IPS-20b (cell line): ENCODE data around the gene SDK1.
"Not testable (repeated sequence)": the region's sequence is repeated elsewhere in the genome, so short reads cannot be mapped to it uniquely, and the experiment has no call there.

Source experiments
- H3K27ac ChIP-seq: one replicate; pipeline ENCODE4 v1.5.1; 2013; ENCODE audit warnings: low read length
- H3K27me3 ChIP-seq: 2 replicates; pipeline ENCODE4 v1.6.1; 2013; ENCODE audit warnings: mild to moderate bottlenecking, low read length, inconsistent platforms; ENCODE audit not compliant: insufficient read depth
- H3K36me3 ChIP-seq: 2 replicates; pipeline ENCODE4 v1.6.1; 2013; ENCODE audit warnings: low read depth, mild to moderate bottlenecking, inconsistent platforms, low read length, moderate library complexity; ENCODE audit not compliant: insufficient read depth
- H3K4me1 ChIP-seq: 2 replicates; pipeline ENCODE4 v1.6.1; 2013; ENCODE audit warnings: mild to moderate bottlenecking, control low read depth, inconsistent platforms, low read length, moderate library complexity; ENCODE audit not compliant: insufficient read depth
- H3K4me3 ChIP-seq: 2 replicates; pipeline ENCODE4 v1.5.1; 2013; ENCODE audit warnings: mild to moderate bottlenecking, low read length, inconsistent platforms
- H3K9ac ChIP-seq: 2 replicates; pipeline ENCODE4 v1.6.1; 2013; ENCODE audit warnings: low read depth, mild to moderate bottlenecking, inconsistent platforms, low read length, moderate library complexity
- H3K9me3 ChIP-seq: 2 replicates; pipeline ENCODE4 v1.6.1; 2013; ENCODE audit warnings: mild to moderate bottlenecking, low read depth, low read length, inconsistent platforms; ENCODE audit not compliant: insufficient read depth

SDK1 gene

GRCh38 chr7:4226524-4226882, 925.5 kb downstream of the SDK1 start:
- H3K27ac ChIP-seq, result no peak overlapping the region

GRCh38 chr7:4227105-4228010, 926.3 kb downstream of the SDK1 start:
- Histone ChIP-seq H3K27ac (no peak overlapping the region), H3K4me3 (no peak overlapping the region), H3K4me1 (no peaks in the 10 kb centered on the region), H3K9ac (no peak overlapping the region), H3K9me3 (no peaks in the 10 kb centered on the region), H3K27me3 (no peaks in the 10 kb centered on the region), H3K36me3 (no peaks in the 10 kb centered on the region)

More at GRCh38 chr7:4226524-4226882, 925.5 kb downstream of the SDK1 start:
- H3K4me3 ChIP-seq, result no peak overlapping the region
- no peaks in the 10 kb centered on the region for H3K36me3 ChIP-seq
- no peak overlapping the region for H3K9ac ChIP-seq
- no peaks in the 10 kb centered on the region for H3K9me3 ChIP-seq
- no peaks in the 10 kb centered on the region for H3K27me3 ChIP-seq
- H3K4me1 ChIP-seq, result no peaks in the 10 kb centered on the region

DNA sequence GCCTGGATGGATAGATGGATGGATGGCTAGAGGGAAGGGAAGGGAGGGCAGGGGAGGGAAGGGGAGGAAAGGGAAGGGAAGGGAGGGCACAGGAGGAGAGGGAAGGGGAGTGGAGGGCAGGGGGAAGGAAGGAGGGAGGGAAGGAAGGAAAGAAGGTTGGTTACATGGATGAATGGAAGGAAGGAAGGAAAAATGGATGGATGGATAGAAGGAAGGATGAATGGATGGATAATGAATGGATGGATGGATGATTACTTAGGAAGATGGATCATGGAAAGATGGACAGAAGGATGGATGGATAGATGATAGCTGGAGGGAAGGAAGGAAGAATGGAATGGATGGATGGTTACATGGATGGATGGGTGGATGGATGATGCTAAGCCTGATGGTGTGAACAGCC, 929.3 kb downstream of the SDK1 start:
- Histone ChIP-seq H3K4me3 (no peak overlapping the region), H3K27me3 (no peaks in the 10 kb centered on the region), H3K36me3 (no peaks in the 10 kb centered on the region), H3K4me1 (no peaks in the 10 kb centered on the region), H3K27ac (no peak overlapping the region), H3K9me3 (no peaks in the 10 kb centered on the region), H3K9ac (no peak overlapping the region)

DNA sequence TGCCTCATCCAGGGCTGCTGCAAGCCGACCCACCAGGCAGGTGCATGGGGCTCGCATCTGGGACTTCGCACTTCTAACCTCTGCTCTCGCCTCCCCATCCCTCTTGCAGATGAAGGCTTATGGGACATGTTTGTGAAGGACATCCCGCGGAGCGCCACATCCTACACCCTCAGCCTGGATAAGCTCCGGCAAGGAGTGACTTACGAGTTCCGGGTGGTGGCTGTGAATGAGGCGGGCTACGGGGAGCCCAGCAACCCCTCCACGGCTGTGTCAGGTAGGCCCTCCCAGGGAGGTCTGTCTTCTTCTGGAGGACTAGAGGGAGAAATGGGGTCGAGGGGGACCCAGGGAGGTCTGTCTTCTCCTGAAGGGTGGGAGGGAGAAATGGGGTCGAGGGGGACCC, 932.1 kb downstream of the SDK1 start:
- Histone ChIP-seq H3K9me3 (no peaks in the 10 kb centered on the region), H3K4me1 (no peaks in the 10 kb centered on the region)

DNA sequence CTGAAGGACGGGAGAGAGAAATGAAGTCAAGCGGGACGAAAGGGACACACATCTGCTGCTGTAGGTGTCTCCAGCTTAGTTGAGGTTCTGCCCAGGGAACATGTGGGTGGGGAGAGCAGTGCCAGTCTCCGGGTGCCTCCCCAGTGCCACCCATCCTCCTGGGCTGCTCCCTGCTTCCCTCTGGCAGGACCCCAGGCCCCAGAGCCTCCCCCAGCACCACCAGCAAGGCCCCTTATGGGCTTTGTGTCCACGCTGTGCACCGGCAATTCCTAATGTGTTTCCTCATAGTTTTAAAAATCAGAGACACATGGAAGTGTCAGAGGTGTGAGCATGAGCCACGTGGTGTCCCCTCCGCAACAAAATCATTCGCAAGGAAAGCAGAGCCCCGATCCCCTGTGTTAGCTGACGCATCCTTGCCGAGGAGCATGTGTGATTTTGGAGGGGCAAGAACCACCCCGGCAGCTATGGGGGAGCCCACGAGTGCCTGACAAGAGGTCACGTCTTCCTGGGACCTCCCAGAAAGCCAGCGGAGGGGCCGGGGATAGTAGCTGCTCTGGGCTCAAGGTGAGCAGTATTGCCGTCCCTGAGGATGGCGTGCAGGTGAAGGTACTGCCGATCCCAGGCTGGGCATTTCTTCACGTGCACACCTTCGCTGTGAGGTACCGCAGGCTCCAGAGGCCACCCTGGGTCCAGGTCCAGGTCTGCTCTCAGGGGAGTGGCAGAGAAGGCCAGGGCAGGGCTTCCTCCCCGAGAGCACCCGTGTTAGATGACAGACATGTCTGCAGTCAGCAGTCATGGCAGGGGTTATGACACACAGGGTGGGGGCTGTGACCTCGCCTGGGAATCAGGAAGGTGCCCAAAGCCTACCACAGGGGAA, 932.8 kb downstream of the SDK1 start:
- no peaks in the 10 kb centered on the region for H3K4me1 ChIP-seq
- H3K4me3 ChIP-seq, result no peak overlapping the region
- H3K27me3 ChIP-seq, result no peaks in the 10 kb centered on the region
- no peak overlapping the region for H3K9ac ChIP-seq
- no peaks in the 10 kb centered on the region for H3K36me3 ChIP-seq
- no peaks in the 10 kb centered on the region for H3K9me3 ChIP-seq
- H3K27ac ChIP-seq, result no peak overlapping the region

More for the DNA sequence above, 932.1 kb downstream of the SDK1 start:
- no peak overlapping the region for H3K4me3 ChIP-seq
- no peak overlapping the region for H3K27ac ChIP-seq
- no peak overlapping the region for H3K9ac ChIP-seq
- no peaks in the 10 kb centered on the region for H3K27me3 ChIP-seq
- no peaks in the 10 kb centered on the region for H3K36me3 ChIP-seq

- H3K9ac ChIP-seq, result no peak overlapping the region
- no peaks in the 10 kb centered on the region for H3K9me3 ChIP-seq
- no peaks in the 10 kb centered on the region; the same call in 1 of the 2 replicates for H3K4me1 ChIP-seq
- H3K4me3 ChIP-seq, result no peak overlapping the region
- H3K27ac ChIP-seq, result no peak overlapping the region
- no peaks in the 10 kb centered on the region for H3K27me3 ChIP-seq
- H3K36me3 ChIP-seq, result no peaks in the 10 kb centered on the region
Measured at GRCh38 chr7:4234498-4234855, 933.4 kb downstream of the SDK1 start.

- Histone ChIP-seq H3K9me3 (no peaks in the 10 kb centered on the region), H3K4me1 (peaks cover 3% of the 10 kb centered on the region; the same call in 1 of the 2 replicates), H3K36me3 (no peaks in the 10 kb centered on the region), H3K27ac (no peak overlapping the region), H3K4me3 (no peak overlapping the region), H3K27me3 (no peaks in the 10 kb centered on the region), H3K9ac (no peak overlapping the region)
Measured at GRCh38 chr7:4234886-4235285, 933.8 kb downstream of the SDK1 start.

- H3K4me1 ChIP-seq, result peaks cover 8% of the 10 kb centered on the region; the same call in 1 of the 2 replicates
- no peaks in the 10 kb centered on the region for H3K36me3 ChIP-seq
- H3K27me3 ChIP-seq, result no peaks in the 10 kb centered on the region
- no peak overlapping the region for H3K27ac ChIP-seq
- no peaks in the 10 kb centered on the region for H3K9me3 ChIP-seq
- no peak overlapping the region for H3K9ac ChIP-seq
- H3K4me3 ChIP-seq, result no peak overlapping the region
Measured at GRCh38 chr7:4235596-4235995, 934.5 kb downstream of the SDK1 start.

DNA sequence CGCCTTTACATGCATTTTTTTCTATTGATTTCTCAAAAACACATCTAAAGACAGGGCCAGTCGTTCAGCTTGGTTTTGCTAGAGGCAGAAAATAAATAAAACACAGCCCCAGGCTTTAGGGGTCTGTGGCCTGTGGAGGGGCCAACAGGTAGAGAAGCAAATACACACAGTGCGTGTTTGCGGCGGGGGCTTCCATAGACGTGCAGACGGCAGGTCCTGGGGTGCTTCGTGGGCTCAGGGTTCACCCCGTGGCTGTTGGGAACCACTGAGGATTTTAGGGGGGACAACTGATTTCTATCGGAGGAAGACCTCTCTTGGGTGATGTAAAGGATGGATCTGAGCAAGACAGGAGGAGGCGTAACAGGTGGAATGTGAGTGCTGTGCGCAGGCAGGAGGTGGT, 935.3 kb downstream of the SDK1 start:
- Histone ChIP-seq H3K27me3 (no peaks in the 10 kb centered on the region), H3K9ac (no peak overlapping the region), H3K36me3 (no peaks in the 10 kb centered on the region), H3K4me1 (peaks cover 10% of the 10 kb centered on the region; the same call in 1 of the 2 replicates), H3K9me3 (no peaks in the 10 kb centered on the region), H3K27ac (no peak overlapping the region), H3K4me3 (no peak overlapping the region)

- not testable (repeated sequence) for H3K27me3 ChIP-seq, H3K4me1 ChIP-seq, H3K4me3 ChIP-seq, H3K36me3 ChIP-seq, H3K9ac ChIP-seq, H3K27ac ChIP-seq, H3K9me3 ChIP-seq
Measured at GRCh38 chr7:4236873-4237272, 935.8 kb downstream of the SDK1 start.

- H3K9ac ChIP-seq, result no peak overlapping the region
- peaks cover 10% of the 10 kb centered on the region; the same call in 1 of the 2 replicates for H3K4me1 ChIP-seq
- no peaks in the 10 kb centered on the region for H3K27me3 ChIP-seq
- no peak overlapping the region for H3K4me3 ChIP-seq
- H3K27ac ChIP-seq, result no peak overlapping the region
- no peaks in the 10 kb centered on the region for H3K36me3 ChIP-seq
- H3K9me3 ChIP-seq, result no peaks in the 10 kb centered on the region
Measured at GRCh38 chr7:4237296-4238235, 936.5 kb downstream of the SDK1 start.
